HG02623 (cell line): ENCODE measurements around the gene PRKAB2.
"Not testable (repeated sequence)": the region's sequence is repeated elsewhere in the genome, so short reads cannot be mapped to it uniquely, and the experiment has no call there.

Experiments
- ATAC-seq: cut with Tn5 transposase; IDR thresholded peaks from one replicate; pipeline ENCODE4 v1.9.1; 2021; ENCODE audit warnings: moderate library complexity; ENCODE audit not compliant: unreplicated experiment

Gene PRKAB2

DNA sequence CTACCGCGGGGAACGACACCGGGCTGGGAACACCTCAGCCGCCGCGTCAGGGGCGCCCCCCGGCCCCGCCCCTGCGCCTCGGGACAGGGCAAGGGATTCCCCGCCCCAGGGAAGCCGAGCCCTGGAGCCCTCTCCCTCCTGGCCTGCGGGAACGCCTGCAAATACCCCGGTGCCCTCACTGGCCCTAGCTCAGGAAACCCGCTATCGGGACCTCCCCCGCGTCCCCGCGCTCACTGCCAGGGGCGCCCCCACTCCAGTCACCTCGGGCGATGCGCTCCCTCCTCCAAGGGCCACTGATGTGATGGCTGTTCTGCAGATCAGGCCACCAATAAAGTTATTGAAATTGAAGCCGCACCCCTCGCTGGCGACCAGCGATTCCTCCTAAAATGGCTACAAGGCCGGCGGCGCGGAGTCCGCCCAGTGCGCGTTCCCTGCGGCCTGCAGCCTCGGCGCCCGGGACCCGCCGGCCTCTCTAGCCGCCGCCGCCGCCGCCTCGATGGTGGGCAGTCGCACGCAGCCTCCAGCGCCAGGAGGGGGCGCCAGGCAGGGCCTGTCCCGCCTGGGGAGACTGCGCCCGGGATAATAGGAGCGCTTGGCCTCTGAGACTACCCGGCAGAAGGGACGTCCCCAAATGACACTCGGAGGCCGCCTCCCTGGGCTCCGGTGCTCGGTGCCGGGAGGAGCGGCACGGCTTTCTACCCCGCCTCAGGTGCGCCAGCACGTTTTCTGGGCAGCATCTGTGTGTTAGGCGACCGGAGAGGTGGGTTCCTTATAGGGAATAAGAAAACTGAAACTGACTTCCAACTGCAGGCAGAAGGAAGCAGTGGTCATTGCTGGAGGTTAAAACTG, at the start of gene PRKAB2:
TSS of gene PRKAB2 (minus strand) at position 303 of the 849 bp plus-strand sequence. CDS start 326 bp downstream, outside the sequence.
- peak; percentile 86 for ATAC-seq

- no peak for ATAC-seq
Observed at GRCh38 chr1:147218606-147219005, 46.3 kb upstream of the PRKAB2 start.

DNA sequence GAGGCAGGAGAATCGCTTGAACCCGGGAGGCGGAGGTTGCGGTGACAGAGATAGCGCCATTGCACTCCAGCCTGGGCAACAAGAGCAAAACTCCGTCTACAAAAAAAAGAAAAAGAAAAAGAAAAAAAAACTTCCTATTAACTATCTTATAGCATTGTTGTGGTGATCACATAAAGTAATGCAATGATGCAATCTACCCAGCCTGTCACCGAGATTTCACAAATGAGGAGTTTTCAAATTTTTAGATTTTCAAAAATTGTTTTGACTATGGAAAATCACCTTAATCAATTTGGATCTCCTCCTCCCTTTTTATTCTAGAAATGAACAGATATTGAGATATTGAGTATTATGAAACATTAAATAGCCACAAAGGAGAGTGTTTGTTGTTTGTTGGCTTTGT, 44.9 kb upstream of the PRKAB2 start:
- ATAC-seq, result no peak

DNA sequence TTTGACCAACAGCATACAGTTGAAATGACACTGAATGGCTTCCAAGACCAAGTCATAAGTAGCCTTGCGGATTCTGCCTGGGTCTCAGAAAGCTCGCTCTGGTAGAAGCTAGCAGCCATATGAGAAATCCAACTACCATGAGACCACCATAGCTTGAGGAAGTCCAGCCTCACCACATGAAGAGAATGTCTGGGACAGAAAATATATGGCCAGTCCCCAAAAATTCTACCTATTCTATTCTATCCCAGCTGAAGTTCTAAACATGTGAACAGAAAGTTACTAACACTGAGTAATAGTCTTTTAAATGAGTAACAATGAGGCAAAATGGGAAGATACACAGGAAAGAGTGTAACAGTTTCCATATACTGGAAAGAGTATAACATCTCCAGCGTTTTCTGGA, 43.9 kb upstream of the PRKAB2 start:
- no peak for ATAC-seq

GRCh38 chr1:147215540-147215916, 43.3 kb upstream of the PRKAB2 start:
- no peak for ATAC-seq

DNA sequence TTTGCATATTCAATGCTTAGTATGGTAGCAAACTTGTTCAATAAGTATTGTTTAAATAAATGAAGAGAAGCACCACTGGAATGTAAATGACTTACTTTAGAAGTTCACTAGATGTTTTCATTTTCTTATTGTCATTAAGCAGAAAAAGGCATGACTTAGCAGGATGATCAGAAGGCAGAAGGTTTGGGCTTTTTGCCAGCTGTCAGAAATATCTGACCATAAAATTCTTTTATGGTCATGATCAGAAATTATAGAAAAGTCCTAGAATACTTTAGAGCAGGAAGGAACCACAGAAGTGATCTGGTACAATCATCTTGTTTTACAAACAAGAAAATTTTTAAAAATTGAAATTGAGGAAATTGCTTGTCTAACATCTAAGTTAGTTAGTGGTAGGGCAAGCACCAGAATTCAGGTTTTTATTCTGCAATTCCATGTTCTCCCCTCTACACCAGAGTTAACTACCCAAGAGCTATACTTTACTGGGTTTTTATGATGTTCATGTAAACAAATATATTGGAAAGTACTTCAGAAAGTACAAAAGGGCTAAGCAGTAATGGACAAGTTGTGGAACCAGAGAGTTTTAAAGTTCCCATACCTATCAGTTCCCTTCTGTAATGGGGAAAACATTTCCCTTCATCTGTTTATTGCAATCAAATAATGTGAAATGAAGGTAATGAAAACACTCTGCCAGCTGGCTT, 42.7 kb upstream of the PRKAB2 start:
- no peak for ATAC-seq

- ATAC-seq, result no peak
Observed at GRCh38 chr1:147214325-147214724, 42.1 kb upstream of the PRKAB2 start.

DNA sequence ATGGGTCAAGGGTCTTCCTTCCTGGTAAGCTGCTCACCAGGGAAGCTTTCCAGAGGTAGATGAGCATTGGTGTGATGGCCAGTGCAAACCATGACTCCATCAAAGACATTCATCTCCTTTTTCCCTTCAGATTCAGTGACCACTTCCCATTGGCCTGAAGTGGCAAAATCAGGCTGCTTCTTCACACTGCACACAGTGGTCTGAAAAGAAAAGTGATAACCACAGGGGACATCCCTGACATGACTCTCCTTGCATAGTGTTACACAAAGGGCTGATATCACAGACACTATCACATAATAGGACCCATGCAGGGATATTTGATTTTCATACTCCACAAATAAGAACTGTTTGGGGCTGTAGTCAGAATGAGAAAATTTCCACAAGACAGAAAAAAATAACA, 41.0 kb upstream of the PRKAB2 start:
- no peak for ATAC-seq

DNA sequence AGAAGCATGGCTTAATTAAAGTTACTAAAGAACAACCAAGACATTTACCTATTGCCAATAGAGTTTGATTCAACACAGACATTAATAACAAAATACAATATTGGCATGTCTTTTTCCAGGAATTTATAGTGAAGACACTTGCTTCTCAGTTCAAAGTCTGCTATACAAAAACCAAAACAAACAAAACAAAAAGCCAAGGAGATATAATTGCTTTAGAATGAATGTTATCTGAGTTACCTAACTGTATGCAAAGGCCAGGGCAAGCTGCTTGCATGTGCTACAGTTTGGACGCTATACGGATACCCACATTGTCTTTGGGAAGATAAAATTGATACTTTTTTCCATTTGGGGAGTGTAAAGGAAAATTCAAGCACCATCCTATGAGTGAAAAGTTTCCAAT, 39.3 kb upstream of the PRKAB2 start:
- no peak for ATAC-seq

- no peak for ATAC-seq
Observed at GRCh38 chr1:147210987-147211386, 38.7 kb upstream of the PRKAB2 start.

- ATAC-seq, result no peak
Observed at GRCh38 chr1:147209825-147210821, 37.9 kb upstream of the PRKAB2 start.

DNA sequence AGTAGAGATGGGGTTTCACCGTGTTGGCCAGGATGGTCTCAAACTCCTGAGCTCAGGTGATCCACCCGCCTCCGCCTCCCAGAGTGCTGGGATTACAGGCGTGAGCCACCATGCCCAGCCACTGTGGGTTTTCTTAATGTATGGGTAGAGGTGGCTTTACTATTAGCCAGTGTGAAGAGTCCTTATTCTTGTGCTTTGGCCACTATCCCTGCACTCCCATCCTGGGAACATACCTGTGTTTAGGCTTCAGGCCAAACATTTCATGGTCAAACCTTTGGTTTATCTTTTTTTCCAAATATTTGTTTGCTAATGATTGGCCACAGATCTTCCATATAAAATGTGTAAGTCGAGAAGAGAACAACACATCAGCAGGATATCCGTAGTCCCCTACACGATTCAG, 36.3 kb upstream of the PRKAB2 start:
- ATAC-seq, result no peak

DNA sequence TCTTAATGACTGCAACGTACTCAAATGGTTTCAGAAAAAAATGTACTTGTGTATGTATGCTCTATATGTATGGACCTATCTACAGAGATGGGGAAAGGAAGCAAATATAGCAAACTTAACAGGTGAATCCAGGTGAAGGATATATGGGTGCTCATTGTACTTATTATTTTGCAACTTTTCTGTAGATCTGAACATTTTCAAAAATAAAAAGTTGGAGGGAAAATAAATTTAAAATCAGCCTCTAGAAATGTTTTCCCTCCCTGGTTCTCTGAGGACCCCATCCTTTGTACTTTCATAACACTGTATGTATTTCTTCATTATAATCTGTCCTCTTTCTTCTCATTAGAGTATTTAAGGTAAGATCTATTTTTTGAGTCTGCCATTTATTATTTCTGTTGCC, 34.9 kb upstream of the PRKAB2 start:
- no peak for ATAC-seq

DNA sequence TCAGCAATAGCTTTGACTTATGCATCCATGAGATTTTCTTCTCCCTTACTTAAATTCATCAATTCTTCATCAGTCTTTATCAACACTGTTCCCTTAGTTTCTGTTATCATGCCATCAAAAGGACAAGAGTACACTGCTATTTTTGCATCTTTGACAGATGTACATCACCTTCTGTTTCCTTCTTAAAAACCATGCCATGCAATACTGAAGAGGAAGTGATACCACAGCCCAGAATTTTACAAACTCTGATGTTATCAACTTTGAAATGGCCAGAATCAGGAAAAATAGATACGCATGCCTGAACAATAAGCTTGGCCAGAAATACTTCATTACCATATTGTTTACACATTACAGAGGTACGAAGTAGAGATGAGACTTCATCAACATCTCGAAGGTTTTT, 31.8 kb upstream of the PRKAB2 start:
- ATAC-seq, result no peak

DNA sequence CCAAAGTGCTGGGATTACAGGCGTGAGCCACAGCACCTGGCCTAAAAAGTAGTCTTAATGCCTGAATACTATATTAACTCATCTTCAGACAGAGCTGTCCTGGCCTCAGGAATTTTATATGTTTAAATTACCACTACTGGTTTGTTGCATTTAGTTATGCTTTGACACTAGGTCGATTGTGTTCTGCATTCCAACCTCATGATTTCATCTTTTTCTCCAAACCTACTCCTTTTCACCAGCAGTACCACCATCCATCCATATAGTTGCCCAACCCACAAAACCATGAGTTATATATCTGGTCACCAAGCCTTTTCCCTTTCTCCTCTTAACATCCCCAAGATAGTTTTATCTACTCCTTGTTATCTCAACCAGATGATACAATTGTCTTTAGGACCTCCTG, 30.3 kb upstream of the PRKAB2 start:
- no peak for ATAC-seq

DNA sequence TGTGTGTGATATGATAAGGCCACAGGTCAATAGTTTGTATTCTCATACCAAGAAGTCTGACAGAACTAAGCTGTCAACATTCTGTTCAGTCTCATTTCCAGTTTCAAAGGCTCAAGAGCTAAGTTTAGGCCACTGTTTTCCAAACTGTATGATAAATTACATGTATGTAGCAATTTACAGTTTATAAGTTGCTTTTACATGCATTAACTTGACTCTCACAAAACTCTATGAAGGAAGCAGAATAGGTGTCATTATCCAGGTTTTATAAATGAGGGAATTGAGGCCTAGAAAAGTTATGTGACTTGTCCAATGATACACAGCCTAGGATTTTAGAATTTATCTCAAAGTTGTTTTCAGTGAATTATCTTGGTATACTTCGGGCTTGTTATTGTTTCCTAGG, 29.5 kb upstream of the PRKAB2 start:
- no peak for ATAC-seq

DNA sequence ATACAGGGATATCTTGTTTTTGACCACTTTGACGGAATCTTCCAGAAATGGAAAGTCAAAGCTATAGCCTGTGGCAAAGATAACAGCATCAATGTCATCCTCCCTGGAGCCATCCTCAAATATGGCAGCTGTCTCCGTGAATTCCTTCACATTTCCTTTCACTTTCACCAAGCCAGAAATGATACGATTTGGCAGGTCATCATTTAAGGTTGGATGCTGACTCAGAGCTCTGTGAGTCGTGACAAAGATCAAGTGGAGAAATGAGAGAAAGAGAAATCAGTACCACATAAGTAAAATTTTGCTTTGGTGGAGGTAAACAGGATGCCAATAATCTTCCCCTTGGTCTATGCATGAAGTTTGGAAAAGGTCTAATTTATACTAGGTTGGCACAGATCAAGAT, 29.0 kb upstream of the PRKAB2 start:
- ATAC-seq, result no peak

DNA sequence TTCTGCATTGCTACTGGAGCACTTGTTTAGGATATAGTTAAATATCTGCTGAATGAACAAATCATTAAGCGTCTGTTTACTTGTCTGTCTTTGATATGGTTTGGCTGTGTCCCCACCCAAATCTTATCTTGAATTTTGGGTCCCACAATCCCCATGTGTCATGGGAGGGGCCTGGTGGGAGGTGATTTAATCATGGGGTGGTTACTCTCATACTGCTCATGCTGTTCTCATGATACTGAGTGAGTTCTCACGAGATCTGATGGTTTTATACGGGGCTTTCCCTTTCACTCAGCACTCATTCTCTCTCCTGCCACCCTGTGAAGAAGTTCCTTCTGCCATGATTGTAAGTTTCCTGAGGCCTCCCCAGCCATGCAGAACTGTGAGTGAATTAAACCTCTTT, 25.1 kb upstream of the PRKAB2 start:
- ATAC-seq, result not testable (repeated sequence)

DNA sequence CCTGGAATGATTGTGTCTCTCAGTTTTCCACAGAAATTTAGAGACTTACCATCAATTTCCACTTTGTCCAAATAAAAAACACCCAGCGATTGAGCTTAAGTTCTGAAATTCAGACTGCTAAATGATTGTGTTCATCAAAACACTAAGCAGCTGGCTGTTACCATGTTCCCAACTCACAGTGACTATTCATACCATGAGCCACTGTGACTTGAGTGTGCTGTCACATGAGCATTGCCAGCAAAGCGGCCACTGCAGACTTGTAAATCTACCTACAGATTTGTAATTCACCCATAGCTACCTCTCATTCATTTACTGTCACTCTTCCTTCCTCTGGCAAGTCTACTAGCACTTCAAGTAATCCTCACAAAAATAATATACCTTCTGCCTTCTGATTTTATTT, 17.2 kb upstream of the PRKAB2 start:
- no peak for ATAC-seq

DNA sequence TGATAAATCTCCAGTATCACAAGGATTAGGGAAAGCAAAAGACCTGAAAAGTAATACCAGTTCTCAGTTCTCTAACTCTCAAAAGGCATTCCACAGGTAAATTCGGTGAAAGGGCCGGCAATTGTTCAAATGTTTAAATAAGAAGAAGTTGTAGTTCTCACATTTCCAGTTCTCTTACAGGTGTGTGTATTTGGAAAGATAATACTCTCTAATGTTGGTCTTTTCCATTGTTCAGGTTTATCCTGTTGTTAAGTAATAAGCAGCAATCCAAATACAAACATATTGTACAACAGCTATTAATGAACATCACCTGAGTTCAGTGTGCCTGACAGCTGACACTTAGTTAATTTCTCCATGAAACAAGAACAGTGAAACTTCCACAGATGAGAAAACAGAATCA, 13.2 kb upstream of the PRKAB2 start:
- no peak for ATAC-seq
